HG03442 (cell line): ENCODE results near the gene C20orf141.
"Not testable (repeated sequence)": the region's sequence is repeated elsewhere in the genome, so short reads cannot be mapped to it uniquely, and the experiment has no call there.

Experiments
- ATAC-seq: cut with Tn5 transposase; IDR thresholded peaks from one replicate; pipeline ENCODE4 v1.9.1; 2021; ENCODE audit warnings: mild to moderate bottlenecking, moderate library complexity; ENCODE audit not compliant: unreplicated experiment

The C20orf141 gene, protein sequence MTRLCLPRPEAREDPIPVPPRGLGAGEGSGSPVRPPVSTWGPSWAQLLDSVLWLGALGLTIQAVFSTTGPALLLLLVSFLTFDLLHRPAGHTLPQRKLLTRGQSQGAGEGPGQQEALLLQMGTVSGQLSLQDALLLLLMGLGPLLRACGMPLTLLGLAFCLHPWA

GRCh38 chr20:2814587-2815051 lies at the start of gene C20orf141:
Gene C20orf141 (plus strand): TSS chr20:2814987. CDS start chr20:2815185, 198 bp downstream.
- ATAC-seq: no peak

- no peak for ATAC-seq
Measured at GRCh38 chr20:2767768-2768631, 46.8 kb upstream of the C20orf141 start.

- no peak for ATAC-seq
Measured at GRCh38 chr20:2768632-2769015, 46.2 kb upstream of the C20orf141 start.

DNA sequence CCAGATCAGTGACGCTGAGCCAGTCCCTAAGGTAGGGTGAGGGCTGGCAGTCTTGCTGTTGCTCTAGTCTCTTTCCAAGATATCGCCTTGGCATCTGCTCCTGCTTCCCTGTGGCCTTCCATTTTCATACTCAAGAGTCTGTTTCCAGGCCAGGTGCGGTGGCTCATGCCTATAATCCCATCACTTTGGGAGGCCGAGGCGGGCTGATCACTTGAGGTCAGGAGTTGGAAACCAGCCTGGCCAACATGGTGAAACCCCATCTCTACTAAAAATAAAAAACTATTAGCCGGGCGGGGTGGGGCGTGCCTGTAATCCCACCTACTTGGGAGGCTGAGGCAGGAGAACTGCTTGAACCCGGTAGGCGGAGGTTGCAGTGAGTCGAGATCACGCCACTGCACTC lies 44.7 kb upstream of the C20orf141 start:
- ATAC-seq: not testable (repeated sequence)

DNA sequence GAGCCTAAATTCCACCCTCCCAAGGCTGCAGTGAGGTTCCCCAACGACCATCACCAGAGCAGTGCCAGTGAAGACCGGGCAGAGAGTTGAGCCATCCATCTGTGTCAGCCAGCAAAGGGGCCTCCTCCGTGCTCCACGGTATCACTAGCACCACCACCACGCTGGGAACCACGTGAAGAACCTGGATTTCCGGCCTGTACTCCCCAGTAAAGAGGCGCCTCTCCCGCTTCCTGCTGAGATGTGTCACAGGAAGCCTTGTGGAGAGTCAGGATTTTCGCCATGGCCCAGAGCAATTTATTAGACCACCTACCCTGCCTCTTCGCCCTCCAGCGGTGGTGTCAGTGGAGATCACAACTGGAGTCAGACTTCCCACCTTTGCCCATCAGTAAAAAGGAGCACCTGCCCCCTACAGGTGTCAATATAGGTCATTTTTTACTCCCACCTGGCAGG lies 43.1 kb upstream of the C20orf141 start:
- no peak for ATAC-seq

GRCh38 chr20:2773812-2774211 lies 41.0 kb upstream of the C20orf141 start:
- no peak for ATAC-seq

GRCh38 chr20:2775139-2775538 lies 39.6 kb upstream of the C20orf141 start:
- ATAC-seq: no peak

GRCh38 chr20:2778602-2779321 lies 36.0 kb upstream of the C20orf141 start:
- no peak for ATAC-seq

DNA sequence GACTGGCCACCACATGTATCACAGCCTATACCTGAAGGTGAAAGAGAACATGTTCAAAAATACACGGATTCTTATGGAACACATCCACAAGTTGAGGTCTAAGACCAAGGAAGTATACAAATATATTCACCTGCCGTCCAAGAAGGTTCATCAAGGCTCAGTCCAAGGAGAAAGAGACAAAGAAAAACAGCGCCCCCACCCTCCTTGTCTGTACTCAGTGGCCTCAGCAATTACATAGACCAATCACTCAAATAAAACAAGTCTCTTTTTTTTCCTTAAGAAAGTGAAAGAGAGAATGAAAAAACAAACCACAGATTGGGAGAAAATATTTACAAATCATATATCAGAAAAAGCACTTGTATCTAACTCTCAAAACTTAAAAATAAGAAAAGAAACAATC lies 33.8 kb upstream of the C20orf141 start:
- no peak for ATAC-seq

DNA sequence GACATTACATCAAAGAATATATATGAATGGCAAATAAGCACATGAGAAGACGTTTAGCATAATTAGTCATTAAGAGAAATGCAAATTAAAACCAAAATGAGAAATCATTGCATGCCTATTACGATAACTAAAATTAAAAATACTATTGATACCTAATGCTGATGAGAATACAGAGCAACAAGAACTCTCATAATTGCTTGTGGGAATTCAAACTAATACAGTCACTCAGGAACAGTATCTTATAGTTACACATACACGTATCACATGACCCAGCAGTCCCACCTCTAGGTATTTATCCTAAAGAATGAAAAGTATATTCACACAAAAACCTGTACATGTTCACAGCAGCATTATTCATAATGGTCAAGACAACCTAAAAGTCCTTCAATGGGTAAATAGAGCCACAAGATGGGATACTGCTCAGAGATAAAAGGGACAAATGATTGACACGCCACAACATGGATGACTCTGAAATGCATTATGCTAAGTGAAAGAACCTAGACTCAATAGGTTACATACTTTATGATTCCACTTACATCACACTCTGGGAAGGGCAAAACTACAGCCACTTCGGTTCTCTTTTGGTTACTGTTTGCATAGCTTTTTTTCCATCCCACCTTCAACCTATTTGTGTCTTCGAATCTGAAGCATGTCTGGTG lies 30.8 kb upstream of the C20orf141 start:
- no peak for ATAC-seq

DNA sequence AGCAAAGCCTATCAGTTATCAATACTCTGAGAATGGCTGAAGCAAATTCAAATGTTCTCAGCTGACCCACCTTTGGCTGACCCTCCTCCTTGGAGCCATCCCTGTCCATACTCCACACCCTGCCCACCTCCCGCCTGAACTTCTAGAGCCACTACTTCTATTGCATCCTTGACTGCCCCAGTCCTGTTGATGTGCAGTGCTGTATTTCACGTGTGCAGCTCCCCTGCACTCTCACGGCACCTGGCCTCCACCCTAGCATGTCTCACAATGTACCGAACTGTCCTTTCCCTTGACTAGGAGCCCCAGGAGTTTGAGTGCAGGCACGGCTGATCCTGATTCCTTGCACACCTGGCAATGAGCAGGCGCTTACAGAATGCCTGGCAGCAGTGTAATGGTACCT lies 21.3 kb upstream of the C20orf141 start:
- ATAC-seq: no peak

DNA sequence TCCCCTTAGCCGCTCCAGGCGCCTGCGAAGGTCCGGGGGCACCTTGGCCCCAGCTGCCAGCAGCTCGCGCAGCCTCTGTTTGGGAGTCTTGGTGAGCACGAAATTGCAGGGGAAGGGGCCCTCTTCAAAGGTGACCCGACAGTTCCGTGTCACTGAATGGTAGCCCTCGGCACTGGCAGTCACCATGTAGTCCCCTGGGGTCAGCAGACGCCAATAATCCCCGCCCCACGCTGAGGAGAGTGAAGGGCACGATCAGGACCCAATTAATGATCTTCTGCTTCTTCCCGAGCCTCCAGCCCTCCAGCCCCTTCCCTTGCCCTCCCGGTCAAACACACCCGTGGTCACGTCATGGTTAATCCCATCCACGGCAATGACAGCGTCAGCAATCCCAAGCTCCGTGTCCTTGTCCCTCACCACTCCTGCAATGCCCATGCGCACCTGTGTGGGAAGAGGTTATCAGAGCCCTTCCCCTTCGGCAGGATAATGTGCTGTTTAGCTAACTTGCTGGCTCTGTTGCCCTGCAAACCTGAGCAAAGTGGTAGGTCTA lies 20.5 kb upstream of the C20orf141 start:
- no peak for ATAC-seq

DNA sequence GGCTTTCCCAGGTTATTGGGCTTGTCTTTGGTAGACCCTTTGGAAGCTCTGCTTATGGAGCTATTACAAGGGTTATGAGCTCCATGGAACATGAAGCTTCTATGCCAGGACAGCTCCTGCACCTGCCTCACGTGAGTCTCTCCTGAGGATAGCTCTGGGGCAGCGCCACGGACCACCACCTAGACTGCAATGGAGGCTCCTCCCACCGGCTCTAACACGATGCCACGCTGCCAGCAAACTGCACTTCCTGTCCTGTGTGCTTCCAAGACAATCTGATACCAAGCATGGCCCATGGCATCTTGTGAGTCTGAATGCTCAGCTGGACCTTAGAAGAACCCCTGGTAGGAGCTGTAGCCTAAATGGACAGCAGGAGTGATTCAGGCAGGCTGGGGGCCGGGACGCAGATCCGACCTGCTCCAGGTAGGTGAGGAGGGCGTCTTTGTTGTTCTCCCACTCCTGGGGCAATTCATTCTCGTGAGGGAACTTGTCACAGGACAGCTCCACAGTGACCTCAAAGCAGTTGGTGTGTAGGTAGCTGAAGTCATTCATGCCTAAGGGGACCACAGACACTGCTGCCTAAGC lies 19.8 kb upstream of the C20orf141 start:
- no peak for ATAC-seq

DNA sequence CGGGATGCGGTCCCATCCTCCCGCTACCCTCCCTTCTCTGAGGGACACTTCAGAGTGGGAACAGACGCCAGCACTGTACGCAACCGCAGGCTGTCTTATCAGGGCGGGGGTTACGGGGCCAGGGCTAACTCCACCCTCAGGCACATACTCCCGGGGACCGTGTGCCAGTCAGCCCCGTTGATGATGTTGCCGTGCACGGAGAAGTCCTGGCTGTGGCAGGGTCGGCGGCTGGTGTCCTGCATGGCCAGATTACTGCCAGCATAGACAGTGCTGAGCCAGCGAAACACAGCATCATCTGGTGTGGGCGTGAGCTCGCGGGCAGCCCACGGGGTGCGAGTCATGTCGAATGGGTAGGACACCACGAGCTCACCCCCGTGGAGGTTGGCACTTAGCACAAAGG lies 19.3 kb upstream of the C20orf141 start:
- no peak for ATAC-seq

DNA sequence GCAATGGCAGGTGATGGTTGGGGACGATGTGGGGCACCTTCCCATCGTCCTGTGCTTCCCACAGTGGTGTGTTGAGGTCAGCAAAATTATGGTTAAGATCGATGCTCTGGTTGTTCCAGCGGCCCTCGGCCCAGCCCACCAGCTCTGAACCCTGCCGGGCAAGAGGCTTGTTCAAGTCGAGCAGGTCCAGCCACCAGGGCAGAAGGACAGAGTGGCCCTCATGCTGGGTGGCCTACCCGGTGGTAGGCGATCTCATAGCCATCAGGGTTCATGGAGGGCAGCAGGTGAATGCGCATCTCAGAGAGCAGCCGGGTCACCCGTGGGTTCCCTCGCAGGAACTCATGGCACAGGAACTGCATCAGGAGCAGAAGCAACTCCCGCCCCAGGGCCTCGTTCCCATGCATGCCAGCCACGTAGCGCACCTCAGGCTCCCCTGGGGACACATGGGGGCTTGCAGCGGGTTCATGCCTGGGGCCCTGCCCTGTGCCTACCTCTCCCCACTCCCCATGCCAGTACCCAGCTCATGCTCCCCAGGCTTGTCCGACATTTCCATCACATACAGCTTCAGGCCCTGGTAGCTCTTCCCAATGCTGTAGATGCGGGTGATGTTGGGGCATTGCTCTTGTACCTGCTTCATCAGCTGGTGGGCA lies 18.7 kb upstream of the C20orf141 start:
- ATAC-seq: no peak

DNA sequence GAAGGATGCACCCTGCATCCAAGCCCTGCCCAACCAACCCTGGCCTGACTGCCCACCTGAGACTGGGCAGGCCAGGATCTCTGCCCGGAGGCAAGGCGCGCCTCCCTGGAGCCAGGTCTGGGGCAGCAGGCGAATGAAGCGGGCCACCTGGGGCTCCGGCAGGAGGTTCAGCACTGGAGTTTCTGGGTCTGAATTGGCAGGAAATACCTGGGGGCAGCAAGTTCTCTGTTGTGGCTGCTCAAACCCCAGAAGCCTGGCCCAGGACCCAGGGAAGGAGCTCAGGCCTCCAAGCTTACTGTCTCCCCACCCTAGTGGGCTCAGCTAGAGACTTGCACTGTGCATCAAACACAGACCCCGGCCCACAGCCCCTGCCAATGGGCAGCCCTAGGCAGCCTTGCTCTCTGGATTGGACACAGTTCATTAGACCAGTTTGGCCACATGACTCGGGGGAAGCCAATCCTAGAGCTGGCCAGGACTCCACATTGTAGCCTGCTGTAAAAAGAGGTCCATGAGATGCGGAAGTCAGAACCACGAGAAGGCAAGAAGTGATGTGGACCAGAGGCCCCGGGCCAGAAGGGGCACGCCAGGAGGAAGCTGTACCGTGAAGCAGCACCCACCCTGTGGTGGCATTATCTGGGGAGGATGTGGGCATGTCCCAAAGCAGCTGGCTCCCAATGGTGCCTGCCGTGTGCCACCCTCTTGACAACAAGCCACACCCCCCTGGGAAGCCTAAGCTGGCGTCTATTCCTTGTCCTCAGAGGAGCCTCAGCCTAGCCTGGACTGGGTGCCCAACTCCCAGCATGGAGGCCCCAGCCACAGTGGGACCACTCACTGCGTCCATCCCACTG lies 17.4 kb upstream of the C20orf141 start:
- no peak for ATAC-seq

GRCh38 chr20:2798095-2798805 lies 16.5 kb upstream of the C20orf141 start:
- no peak for ATAC-seq

- no peak for ATAC-seq
Measured at GRCh38 chr20:2798814-2799213, 16.0 kb upstream of the C20orf141 start.
